ENCODE data around the gene BCL11A. TPM values are rescaled to one million over a fixed set of nuclear protein-coding genes. Genes with fewer than 3 reads are reported as not detected.

Gene BCL11A
- total and polyA plus RNA-seq, 2 experiments from 2014 or later: 57.5 to 77.6 TPM

- Histone ChIP-seq H3K79me2 (replicated peaks; ENCODE audit: insufficient read depth) (no peaks in the 10 kb centered on the region), H4K20me1 (replicated peaks; ENCODE audit: insufficient read depth) (no peaks in the 10 kb centered on the region), H3K27me3 (ENCODE audit: insufficient read depth) (no peaks in the 10 kb centered on the region), H2AFZ (no peak overlapping the region), H3K4me2 (no peak overlapping the region), H3K4me1 (ENCODE audit: insufficient read depth) (peaks cover 28% of the 10 kb centered on the region), H3F3A (replicated peaks; ENCODE audit: low read depth) (no peaks in the 10 kb centered on the region), H3K4me3 (no peak overlapping the region), H3K36me3 (ENCODE audit: insufficient read depth) (no peaks in the 10 kb centered on the region), H3K27ac (ENCODE audit: low read depth) (no peak overlapping the region), H3K9me2 (ENCODE audit: insufficient read depth) (no peaks in the 10 kb centered on the region)
- Mint-ChIP-seq H3K27ac (no peak overlapping the region), H3K36me3 (ENCODE audit: low read depth) (no peaks in the 10 kb centered on the region), H3K4me1 (peaks cover 51% of the 10 kb centered on the region), H3K4me3 (no peak overlapping the region), H3K27me3 (ENCODE audit: insufficient read depth, low read depth, poor library complexity) (peaks cover 6% of the 10 kb centered on the region), H3K9me3 (no peaks in the 10 kb centered on the region)
- DNase-seq (ENCODE audit: low spot score) (no peak), ATAC-seq (no peak)
- TF ChIP-seq POLR2AphosphoS5 (IDR thresholded peaks at IDR 0.05; ENCODE audit: low read depth) (no peak), NANOG (IDR thresholded peaks at IDR 0.05; ENCODE audit: borderline replicate concordance) (no peak), STAT1 (IDR thresholded peaks at IDR 0.05; ENCODE audit: unreplicated experiment) (no peak), ZNF331 (CRISPR knock-in tag; IDR thresholded peaks at IDR 0.05; ENCODE audit: low read depth) (no peak), EZH2phosphoT487 (IDR thresholded peaks at IDR 0.05; ENCODE audit: unreplicated experiment) (no peak), JUNB (IDR thresholded peaks at IDR 0.05; ENCODE audit: unreplicated experiment) (no peak), ZNF114 (CRISPR knock-in tag; IDR thresholded peaks at IDR 0.05) (no peak), CTCF (conservative IDR thresholded peaks at IDR 0.05; ENCODE audit: low read depth in 2 of 2) (no peak), EZH2 (IDR thresholded peaks at IDR 0.05; ENCODE audit: low read depth, unreplicated experiment) (no peak), CREB1 (CRISPR knock-in tag; IDR thresholded peaks at IDR 0.05; ENCODE audit: low read depth) (no peak)
- TF ChIP-seq, protein P1, sequence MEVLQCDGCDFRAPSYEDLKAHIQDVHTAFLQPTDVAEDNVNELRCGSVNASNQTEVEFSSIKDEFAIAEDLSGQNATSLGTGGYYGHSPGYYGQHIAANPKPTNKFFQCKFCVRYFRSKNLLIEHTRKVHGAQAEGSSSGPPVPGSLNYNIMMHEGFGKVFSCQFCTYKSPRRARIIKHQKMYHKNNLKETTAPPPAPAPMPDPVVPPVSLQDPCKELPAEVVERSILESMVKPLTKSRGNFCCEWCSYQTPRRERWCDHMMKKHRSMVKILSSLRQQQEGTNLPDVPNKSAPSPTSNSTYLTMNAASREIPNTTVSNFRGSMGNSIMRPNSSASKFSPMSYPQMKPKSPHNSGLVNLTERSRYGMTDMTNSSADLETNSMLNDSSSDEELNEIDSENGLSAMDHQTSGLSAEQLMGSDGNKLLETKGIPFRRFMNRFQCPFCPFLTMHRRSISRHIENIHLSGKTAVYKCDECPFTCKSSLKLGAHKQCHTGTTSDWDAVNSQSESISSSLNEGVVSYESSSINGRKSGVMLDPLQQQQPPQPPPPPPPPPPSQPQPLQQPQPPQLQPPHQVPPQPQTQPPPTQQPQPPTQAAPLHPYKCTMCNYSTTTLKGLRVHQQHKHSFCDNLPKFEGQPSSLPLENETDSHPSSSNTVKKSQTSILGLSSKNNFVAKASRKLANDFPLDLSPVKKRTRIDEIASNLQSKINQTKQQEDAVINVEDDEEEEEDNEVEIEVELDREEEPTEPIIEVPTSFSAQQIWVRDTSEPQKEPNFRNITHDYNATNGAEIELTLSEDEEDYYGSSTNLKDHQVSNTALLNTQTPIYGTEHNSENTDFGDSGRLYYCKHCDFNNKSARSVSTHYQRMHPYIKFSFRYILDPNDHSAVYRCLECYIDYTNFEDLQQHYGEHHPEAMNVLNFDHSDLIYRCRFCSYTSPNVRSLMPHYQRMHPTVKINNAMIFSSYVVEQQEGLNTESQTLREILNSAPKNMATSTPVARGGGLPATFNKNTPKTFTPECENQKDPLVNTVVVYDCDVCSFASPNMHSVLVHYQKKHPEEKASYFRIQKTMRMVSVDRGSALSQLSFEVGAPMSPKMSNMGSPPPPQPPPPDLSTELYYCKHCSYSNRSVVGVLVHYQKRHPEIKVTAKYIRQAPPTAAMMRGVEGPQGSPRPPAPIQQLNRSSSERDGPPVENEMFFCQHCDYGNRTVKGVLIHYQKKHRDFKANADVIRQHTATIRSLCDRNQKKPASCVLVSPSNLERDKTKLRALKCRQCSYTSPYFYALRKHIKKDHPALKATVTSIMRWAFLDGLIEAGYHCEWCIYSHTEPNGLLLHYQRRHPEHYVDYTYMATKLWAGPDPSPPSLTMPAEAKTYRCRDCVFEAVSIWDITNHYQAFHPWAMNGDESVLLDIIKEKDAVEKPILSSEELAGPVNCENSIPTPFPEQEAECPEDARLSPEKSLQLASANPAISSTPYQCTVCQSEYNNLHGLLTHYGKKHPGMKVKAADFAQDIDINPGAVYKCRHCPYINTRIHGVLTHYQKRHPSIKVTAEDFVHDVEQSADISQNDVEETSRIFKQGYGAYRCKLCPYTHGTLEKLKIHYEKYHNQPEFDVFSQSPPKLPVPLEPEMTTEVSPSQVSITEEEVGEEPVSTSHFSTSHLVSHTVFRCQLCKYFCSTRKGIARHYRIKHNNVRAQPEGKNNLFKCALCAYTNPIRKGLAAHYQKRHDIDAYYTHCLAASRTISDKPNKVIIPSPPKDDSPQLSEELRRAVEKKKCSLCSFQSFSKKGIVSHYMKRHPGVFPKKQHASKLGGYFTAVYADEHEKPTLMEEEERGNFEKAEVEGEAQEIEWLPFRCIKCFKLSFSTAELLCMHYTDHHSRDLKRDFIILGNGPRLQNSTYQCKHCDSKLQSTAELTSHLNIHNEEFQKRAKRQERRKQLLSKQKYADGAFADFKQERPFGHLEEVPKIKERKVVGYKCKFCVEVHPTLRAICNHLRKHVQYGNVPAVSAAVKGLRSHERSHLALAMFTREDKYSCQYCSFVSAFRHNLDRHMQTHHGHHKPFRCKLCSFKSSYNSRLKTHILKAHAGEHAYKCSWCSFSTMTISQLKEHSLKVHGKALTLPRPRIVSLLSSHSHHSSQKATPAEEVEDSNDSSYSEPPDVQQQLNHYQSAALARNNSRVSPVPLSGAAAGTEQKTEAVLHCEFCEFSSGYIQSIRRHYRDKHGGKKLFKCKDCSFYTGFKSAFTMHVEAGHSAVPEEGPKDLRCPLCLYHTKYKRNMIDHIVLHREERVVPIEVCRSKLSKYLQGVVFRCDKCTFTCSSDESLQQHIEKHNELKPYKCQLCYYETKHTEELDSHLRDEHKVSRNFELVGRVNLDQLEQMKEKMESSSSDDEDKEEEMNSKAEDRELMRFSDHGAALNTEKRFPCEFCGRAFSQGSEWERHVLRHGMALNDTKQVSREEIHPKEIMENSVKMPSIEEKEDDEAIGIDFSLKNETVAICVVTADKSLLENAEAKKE (CRISPR knock-in tag; IDR thresholded peaks at IDR 0.05): no peak
- TF ChIP-seq, protein P2, sequence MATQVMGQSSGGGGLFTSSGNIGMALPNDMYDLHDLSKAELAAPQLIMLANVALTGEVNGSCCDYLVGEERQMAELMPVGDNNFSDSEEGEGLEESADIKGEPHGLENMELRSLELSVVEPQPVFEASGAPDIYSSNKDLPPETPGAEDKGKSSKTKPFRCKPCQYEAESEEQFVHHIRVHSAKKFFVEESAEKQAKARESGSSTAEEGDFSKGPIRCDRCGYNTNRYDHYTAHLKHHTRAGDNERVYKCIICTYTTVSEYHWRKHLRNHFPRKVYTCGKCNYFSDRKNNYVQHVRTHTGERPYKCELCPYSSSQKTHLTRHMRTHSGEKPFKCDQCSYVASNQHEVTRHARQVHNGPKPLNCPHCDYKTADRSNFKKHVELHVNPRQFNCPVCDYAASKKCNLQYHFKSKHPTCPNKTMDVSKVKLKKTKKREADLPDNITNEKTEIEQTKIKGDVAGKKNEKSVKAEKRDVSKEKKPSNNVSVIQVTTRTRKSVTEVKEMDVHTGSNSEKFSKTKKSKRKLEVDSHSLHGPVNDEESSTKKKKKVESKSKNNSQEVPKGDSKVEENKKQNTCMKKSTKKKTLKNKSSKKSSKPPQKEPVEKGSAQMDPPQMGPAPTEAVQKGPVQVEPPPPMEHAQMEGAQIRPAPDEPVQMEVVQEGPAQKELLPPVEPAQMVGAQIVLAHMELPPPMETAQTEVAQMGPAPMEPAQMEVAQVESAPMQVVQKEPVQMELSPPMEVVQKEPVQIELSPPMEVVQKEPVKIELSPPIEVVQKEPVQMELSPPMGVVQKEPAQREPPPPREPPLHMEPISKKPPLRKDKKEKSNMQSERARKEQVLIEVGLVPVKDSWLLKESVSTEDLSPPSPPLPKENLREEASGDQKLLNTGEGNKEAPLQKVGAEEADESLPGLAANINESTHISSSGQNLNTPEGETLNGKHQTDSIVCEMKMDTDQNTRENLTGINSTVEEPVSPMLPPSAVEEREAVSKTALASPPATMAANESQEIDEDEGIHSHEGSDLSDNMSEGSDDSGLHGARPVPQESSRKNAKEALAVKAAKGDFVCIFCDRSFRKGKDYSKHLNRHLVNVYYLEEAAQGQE (IDR thresholded peaks at IDR 0.05; ENCODE audit: unreplicated experiment): no peak
- TF ChIP-seq, protein P3, sequence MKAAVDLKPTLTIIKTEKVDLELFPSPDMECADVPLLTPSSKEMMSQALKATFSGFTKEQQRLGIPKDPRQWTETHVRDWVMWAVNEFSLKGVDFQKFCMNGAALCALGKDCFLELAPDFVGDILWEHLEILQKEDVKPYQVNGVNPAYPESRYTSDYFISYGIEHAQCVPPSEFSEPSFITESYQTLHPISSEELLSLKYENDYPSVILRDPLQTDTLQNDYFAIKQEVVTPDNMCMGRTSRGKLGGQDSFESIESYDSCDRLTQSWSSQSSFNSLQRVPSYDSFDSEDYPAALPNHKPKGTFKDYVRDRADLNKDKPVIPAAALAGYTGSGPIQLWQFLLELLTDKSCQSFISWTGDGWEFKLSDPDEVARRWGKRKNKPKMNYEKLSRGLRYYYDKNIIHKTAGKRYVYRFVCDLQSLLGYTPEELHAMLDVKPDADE (IDR thresholded peaks at IDR 0.05): no peak
Measured at GRCh38 chr2:60447943-60448342, 105.5 kb downstream of the BCL11A start.

Data from GM23338 (cell line).